Measurements from ENCODE around the gene LRIG1. TPM values are rescaled to one million over a fixed set of nuclear protein-coding genes. Genes with fewer than 3 reads are reported as not detected.

The LRIG1 gene
- total RNA-seq = 50.1 TPM

DNA sequence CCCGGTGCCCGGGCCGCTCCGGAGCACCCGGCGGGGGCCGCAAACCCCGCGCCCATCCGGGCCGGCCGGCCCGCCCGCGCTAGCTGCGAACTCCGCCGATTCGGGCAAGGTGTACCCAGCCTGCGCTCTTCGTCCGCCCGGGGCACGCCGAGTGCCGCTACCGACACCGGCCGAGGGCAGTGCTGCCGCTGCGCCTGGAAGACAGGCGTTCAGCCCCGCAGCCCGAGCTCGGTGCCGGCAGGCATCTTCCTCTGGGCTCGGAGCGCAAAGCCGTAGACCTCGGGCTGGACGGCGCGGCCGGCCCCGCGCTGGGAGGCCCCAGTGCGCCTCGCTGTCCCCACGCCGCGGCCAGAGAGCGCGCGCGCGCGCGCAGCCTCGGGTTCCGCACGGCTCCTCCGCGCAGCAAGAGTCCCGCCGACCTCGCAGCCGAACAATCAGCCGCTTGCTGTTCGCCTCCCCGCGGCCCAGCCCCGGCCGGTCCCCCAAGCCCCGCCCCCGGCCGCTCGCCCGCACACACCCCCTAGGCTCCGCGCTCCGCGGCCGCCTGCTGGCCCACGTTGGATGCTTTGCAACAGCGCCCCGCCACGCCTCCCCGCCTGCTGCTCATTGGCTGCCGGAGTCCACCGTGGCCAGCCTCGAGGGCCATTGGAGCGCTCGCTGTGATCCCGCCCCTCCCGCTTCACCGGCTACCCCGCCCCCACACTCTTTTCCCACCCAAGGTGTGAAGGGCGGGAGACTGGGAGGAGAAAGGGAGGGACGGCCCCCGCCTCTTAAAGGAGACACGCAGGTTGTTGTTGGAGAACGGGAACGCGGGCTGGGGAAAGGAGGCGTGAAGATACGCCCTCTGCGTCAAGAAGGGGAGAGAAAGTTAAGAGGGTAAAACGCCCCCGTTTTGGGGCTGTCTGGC, at the start of gene LRIG1:
Gene LRIG1, minus strand, starts transcription at position 447 of the 907 bp plus-strand sequence. CDS start 615 bp downstream, outside the sequence.

